ENCODE measurements around the gene MTF1. TPM values are rescaled to one million over a fixed set of nuclear protein-coding genes. Genes with fewer than 3 reads are reported as not detected.

The MTF1 gene
- total and polyA plus RNA-seq, 10 donors: 1.3 to 49.8 (median 11.4) TPM

- Histone ChIP-seq H3K4me3 (no peak overlapping the region), H3K36me3 (peaks cover 10 to 100% (median 82%) of the 10 kb centered on the region in 6 donors), H3K4me1 (peaks cover 0 to 27% (median 1%) of the 10 kb centered on the region in 6 donors), H3K27me3 (replicated peaks in 1 of 7) (no peaks in the 10 kb centered on the region), H3K9me3 (no peaks in the 10 kb centered on the region), H3K27ac (no peak overlapping the region)
- no peak for DNase-seq
- WGBS, 5 donors: 62 to 98% (median 84%) methylated on average over 3 of the region's 3 CpGs
- no peak for TF ChIP-seq CTCF (IDR thresholded peaks at IDR 0.05 in 8 of 11, conservative IDR thresholded peaks at IDR 0.05 in 3 of 11)
- intact Hi-C loops (cut with DNase I; ENCODE audit: low total_unique reads): no loop called here
Observed at GRCh38 chr1:37836788-37837187, 22.6 kb downstream of the MTF1 start.

- H3K4me1 ChIP-seq: no peaks in the 10 kb centered on the region
- no peak for TF ChIP-seq POLR2A (IDR thresholded peaks at IDR 0.05)
- TF ChIP-seq POLR2AphosphoS5 (IDR thresholded peaks at IDR 0.05): no peak
- no peak for TF ChIP-seq CTCF (IDR thresholded peaks at IDR 0.05 in 8 of 11, conservative IDR thresholded peaks at IDR 0.05 in 3 of 11)
- no peaks in the 10 kb centered on the region for H3K9me3 ChIP-seq
- no peak for DNase-seq
- intact Hi-C loops (cut with DNase I; ENCODE audit: low total_unique reads): no loop called here
- peaks cover 8 to 100% (median 85%) of the 10 kb centered on the region in 6 donors for H3K36me3 ChIP-seq
- H3K27me3 ChIP-seq (replicated peaks in 1 of 7): no peaks in the 10 kb centered on the region
- no peak overlapping the region for H3K4me3 ChIP-seq
- 96 to 98% (median 97%) methylated on average over 2 of the region's 2 CpGs for WGBS, 5 donors
- no peak overlapping the region for H3K27ac ChIP-seq
Observed at GRCh38 chr1:37831809-37832208, 27.6 kb downstream of the MTF1 start.

- H3K36me3 ChIP-seq: peaks cover 8 to 100% (median 84%) of the 10 kb centered on the region in 6 donors
- no peaks in the 10 kb centered on the region for H3K9me3 ChIP-seq
- intact Hi-C loops (cut with DNase I; ENCODE audit: low total_unique reads): no loop called here
- WGBS, 5 donors: 95 to 96% (median 95%) methylated on average over 4 of the region's 4 CpGs
- H3K27me3 ChIP-seq (replicated peaks in 1 of 7): no peaks in the 10 kb centered on the region
- no peak overlapping the region for H3K4me3 ChIP-seq
- H3K27ac ChIP-seq: no peak overlapping the region
- TF ChIP-seq CTCF (IDR thresholded peaks at IDR 0.05 in 8 of 11, conservative IDR thresholded peaks at IDR 0.05 in 3 of 11) (no peak), POLR2AphosphoS5 (IDR thresholded peaks at IDR 0.05) (no peak), POLR2A (IDR thresholded peaks at IDR 0.05) (no peak)
- no peak for DNase-seq
- H3K4me1 ChIP-seq: peaks cover 0 to 4% (median 0%) of the 10 kb centered on the region in 6 donors
Observed at GRCh38 chr1:37831109-37831508, 28.3 kb downstream of the MTF1 start.

GRCh38 chr1:37828410-37829074 lies 30.9 kb downstream of the MTF1 start:
- no peak overlapping the region for H3K27ac ChIP-seq
- H3K36me3 ChIP-seq: peaks cover 6 to 98% (median 65%) of the 10 kb centered on the region in 6 donors
- H3K27me3 ChIP-seq (replicated peaks in 1 of 7): no peaks in the 10 kb centered on the region
- H3K4me3 ChIP-seq: no peak overlapping the region
- WGBS, 5 donors: 94 to 99% (median 96%) methylated on average over 12 of the region's 12 CpGs
- H3K4me1 ChIP-seq: peaks cover 0 to 20% (median 1%) of the 10 kb centered on the region in 6 donors
- DNase-seq: no peak
- no peaks in the 10 kb centered on the region for H3K9me3 ChIP-seq
- intact Hi-C loops (cut with DNase I; ENCODE audit: low total_unique reads): no loop called here
- no peak for TF ChIP-seq POLR2AphosphoS5 (IDR thresholded peaks at IDR 0.05)
- no peak for TF ChIP-seq CTCF (IDR thresholded peaks at IDR 0.05 in 8 of 11, conservative IDR thresholded peaks at IDR 0.05 in 3 of 11)
- no peak for TF ChIP-seq POLR2A (IDR thresholded peaks at IDR 0.05)

All from spleen (tissue), 11 donors.